HG03135 (cell line): ENCODE measurements around the gene HOXB4.

Source experiments
- ATAC-seq: cut with Tn5 transposase; IDR thresholded peaks from one replicate; pipeline ENCODE4 v1.9.1; 2021; ENCODE audit warnings: mild to moderate bottlenecking, moderate library complexity; ENCODE audit not compliant: unreplicated experiment

HOXB4 gene

DNA sequence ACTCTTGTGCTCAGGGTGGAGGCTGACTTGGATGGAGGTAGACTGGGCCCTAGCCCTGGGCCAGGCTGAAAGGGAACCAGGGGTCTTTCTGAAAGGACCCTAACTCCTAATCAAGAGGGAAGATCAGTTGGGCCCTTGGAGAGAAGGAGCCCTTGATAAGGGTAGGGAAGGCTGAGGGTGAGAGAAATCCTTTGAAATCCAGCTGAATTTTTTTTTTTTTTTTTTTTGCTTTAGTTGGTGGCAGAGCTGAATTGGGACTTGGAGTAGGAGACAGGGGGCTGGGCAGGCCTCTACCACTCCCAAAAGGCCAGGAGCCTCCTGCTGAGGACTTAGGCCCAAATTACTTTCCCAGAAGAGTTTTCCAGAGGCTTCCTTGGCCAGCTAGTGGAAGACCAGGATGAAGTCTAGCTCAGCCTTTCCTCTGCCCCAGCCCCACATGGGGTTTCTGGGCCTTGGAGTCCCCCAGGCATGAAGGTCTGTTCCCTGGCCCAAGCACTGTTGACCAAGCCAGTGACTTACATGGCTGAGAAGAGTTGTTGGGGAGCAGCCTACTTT lies 12.5 kb upstream of the HOXB4 start:
- no peak for ATAC-seq

GRCh38 chr17:48589831-48590606 lies 11.9 kb upstream of the HOXB4 start, which contains the start of gene HOXB3:
Gene HOXB3, minus strand, starts transcription at chr17:48590241. Its CDS starts 37,767 bp downstream, at chr17:48552474.
- no peak for ATAC-seq

DNA sequence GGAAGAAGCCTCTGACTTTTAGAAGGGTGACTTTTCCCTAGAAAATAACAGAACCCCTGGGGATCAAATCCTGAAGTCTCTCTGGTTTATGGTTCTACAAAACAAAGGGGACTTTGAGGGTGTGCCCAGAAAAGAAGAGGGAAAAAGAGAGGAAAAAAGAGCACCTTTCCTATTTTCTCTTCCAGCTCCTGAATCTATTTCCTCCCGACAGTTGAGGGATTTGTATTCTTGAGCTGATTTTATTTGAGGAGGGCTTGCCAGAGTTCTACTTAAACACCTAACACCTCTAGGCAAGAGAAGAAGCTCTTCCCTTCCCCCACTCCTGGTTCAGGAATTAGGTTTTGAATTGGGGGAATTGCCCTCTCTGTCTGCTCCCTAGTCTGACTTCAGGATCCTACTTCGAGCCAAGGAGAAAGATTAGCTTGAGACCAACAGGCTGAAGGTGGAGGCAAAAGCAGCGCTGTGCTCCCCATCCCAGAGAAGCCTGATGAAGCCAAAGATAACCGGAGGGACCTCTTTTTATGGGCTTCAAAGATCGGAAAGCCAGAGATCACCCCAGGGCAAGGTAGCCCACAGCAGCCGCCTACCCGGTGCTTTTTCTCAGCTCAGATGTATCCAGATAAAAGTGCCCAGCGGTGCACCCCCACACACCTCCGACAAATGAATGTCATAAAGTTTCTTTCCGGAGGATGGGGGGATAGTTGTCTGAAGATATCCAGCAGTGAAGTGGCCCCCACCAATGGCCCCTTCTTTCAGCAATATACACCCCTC lies 11.1 kb upstream of the HOXB4 start:
- no peak for ATAC-seq

- ATAC-seq, result no peak
These were observed 10.4 kb upstream of the HOXB4 start for GRCh38 chr17:48588528-48588927.

GRCh38 chr17:48588074-48588415 lies 9.9 kb upstream of the HOXB4 start:
- no peak for ATAC-seq

- ATAC-seq, result no peak
These were observed 9.3 kb upstream of the HOXB4 start for GRCh38 chr17:48587276-48588073.

DNA sequence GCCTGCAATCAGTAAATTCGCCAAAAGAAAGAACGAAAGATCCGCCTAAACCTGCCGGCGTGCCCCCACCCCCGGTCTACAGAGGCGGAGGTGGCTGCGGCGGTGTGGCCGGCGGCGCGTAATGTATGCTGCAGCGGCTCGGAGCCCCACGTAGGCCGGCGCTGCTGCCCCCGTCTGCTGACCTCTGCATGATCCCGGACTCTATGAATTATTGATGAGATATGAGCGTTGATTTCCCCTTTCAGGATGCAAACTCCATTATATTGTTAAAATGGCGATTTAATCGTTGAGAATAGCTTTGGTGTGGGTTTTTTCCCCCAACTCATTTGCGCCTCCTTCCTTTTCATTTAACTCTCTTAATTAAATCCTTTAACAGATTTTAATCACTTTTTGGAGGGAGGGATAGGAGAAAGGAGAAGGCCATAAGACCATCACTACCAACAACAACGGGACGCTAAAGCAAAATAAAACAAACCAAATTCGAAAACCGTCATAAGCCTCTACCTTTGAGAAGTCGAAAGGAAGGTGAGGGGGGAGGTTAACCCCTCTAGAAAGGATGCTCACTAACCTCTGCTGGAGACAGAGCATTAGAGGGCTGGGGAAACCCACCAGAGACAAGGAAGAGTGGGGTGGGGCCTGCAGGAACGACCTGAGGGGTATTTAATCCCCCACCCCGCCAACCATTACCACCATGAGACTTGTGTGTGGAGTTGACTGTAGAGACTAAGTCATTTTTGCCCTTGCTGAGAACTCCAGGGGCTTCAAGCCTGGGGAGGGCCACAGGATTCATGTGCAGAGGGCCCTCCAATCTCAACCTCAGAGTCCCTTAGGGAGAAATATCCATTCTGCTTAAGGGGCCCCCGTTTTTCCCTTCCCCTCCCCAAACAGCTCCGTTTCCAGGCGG lies 8.5 kb upstream of the HOXB4 start:
- ATAC-seq, result no peak

GRCh38 chr17:48584223-48584741 lies 6.1 kb upstream of the HOXB4 start:
- ATAC-seq, result no peak

DNA sequence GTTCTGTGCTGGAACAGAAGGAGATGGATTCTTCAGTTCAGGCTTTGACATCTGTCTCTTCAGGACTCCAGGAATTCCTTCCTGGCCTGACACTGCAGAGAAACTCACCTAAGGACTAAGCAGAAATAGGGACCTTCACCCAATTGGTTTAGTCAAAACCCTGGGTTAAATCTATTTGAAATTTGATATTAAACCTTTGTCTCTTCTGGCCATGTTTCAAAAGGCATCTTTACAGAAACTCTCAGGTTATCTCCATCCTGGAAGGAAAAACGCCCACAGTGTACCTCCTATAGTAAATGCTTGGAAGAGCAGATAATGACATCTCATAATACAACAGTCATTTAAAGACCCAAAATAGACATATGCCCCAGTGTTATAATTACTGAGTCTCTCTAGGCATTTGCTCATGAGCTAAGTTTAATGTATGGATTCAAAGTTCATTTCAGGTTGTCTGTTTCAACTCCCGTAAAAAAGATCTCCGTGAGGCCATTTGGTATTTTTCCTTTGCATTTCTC lies 5.6 kb upstream of the HOXB4 start:
- no peak for ATAC-seq

- no peak for ATAC-seq
These were observed 4.6 kb upstream of the HOXB4 start for GRCh38 chr17:48582750-48583069.

DNA sequence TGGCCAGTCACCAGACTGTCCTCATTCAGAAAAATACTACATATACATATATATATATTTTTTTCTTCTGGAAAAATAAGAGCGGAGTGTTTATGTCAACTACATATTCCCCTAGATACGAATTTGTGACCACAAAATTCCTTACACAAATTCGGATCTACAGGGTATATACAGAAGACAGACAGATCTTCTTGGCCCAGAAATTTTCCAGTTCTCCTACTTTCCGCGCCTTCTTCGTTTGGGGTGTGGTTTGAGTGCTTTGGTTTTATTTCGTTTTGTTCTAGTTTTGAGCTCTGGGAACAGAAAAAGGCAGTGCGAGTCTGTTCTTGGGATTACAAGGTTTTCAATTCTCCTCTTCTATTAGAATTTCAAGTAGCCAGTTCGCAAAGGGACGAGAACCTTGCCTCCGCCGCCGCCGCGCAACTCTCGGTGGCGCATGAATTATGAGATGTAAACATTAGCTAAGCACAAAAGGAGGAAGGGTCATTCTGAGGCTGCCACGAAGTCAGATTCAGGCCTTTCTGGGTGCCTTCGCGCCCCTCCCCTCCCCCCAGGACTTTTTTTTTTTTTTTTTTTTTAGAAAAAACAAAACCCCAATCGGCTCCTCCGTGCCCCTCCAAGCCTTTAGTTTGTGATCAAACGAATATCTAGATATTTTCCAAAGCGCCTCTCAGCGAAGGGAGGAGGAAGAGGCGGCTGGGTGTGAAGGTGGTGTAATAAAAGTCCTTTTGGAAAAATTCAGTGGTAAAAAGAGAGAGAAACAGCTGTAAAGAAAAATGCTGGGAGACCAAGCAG lies 1.8 kb upstream of the HOXB4 start:
- ATAC-seq, result no peak

- ATAC-seq, result no peak
These were observed 1.3 kb upstream of the HOXB4 start for GRCh38 chr17:48579471-48579759.

DNA sequence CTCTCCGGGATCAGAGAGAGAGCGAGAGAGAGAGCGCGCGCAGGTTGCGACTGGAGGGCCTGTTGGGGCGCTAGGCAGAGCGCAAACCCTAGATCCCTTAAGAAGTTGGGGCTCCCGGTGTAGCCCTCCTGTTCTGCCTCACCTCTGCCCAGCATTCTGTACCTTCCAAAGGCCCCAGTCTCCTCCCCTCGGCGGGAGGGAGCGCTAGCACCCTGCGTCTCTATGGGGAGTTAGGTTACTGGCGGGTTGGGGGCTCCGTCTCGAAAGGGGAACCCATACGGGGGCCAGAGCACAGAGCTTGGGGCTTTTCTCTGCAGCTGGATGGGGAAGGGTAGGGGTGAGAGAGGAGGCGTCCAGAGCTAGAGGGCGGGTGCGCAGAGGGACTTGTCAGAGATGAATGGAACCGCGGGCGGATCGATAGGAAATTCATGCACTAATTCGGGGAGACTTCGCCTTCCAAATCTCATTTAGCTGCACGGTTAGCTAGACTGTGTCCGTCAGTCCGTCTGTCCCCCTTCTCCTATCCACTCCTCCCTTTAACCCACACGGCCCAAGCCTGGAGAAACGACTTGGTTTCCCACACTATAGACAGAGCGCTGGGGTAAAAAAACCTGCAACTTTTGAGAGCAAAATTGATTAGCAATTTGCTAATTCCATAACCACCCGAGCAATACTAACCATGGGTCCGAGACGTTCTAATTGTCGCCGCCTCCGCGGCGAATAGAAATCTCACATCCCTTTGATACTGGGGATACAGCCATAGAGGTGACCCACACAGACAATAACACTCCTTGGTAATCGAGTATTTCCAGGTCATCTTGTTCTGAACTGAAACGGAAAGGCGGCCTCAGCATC lies 693 bp upstream of the HOXB4 start:
- ATAC-seq, result no peak

DNA sequence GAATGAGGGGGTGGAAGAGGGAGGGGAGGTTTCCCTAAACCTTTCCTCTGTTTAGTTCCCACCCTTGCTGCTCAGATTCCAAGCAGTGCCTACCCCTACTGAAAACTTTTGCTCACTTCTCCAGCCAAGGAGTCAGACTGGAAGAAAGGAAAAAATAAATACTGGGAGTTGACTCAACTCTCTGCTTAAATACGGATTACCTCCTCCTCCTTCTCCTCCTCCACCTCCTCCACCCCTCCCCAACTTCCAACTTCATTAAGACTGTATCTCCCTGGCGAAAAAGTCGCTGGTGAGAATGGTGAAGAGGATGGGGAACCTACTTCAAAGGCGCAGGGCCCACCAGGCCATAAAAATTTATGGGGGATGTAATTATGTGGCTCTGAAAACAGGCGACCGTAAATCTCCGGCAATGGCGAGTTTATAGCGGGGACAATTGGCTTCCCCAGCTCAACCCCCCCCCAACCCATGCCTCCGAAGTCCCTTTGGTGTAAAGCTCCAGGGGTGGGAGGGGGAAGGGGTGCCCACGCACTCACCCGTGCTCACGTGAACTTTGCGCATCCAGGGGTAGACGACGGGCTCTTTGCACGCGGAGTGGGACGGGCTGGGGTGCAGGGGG lies 712 bp downstream of the HOXB4 start:
- ATAC-seq, result no peak

GRCh38 chr17:48576479-48577309 lies 1.5 kb downstream of the HOXB4 start:
- no peak for ATAC-seq

DNA sequence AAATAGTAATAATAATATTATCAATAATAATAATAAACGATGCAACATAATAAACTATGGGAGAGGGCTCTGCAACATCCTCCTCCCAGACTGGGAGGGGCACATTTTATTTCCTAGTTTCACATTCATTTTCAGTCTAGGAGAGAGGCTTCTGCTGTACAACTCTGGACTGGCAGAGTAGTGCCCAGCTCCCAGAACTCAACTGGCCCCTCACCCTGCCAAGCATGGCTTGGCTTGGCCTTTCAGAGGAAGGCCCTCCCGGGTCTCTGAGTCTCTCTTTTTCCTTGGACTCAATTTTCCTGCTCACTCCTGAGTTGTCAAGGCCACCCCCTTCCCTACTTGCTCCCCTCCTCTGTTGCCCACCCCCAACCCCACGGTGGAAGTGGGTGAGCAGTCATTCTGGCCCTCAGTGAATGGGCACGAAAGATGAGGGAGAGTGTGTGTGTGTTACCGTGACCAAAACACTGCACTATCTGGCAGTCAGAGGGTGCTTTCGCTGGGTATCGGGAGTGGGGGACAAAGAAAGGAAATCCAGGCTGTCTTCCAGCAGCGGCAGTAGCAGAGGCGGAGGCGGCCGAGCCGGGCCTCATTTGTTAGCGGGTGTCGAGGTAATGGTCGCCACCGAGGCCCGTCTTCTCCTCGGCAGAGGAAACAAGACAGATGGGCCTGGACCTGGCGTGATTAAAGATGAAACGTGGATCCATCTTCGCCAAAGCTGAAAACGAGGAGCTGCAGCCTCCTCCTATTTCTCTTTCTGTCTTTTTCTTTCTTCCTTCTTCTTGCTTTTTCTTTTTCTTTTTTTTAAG lies 2.3 kb downstream of the HOXB4 start:
- ATAC-seq, result no peak
